ENCODE measurements around the gene PCA3. TPM values are rescaled to one million over a fixed set of nuclear protein-coding genes. Genes with fewer than 3 reads are reported as not detected.

PCA3 gene
- total and polyA plus RNA-seq, 2 of the 8 experiments (the other 6 are each of a cell fraction or from before 2014, with no cell fraction given), result not detected

DNA sequence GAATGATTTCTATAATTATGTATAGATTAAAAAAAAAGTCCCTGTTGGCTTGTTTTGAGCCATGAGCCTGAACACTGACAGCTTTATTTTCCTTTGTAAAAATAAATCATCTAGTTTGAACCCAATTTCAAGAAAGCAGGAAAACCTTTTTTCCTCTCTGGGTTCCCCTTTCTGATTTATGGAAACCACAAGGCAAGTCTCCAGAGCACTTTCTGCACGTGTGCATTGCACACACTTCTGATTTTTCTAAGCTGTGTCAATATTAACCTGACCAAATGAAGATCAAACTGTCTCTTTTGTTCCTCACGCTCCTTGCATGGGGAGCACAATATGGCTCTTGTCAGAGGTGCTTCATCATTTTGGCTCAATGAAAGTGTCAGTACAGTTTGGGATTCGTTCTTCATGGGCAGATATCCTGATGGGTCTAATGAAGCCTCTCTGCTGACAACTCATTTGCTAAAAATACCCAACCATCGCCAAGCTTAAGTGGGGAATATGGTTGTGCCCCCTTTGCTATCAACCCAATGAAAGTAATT, 39.2 kb upstream of the PCA3 start:
- Histone ChIP-seq H3K4me1 (replicated peaks in 1 of 4; ENCODE audit: control insufficient read depth in 3 of 4, insufficient read depth in 4 of 4, low read length in 3 of 4) (no peaks in the 10 kb centered on the region), H3K79me2 (ENCODE audit: control insufficient read depth in 1 of 2, insufficient read depth in 2 of 2, low read length in 2 of 2) (no peaks in the 10 kb centered on the region), H4K8ac (ENCODE audit: extremely low read depth, insufficient read depth, low read length) (no peak overlapping the region), H3K4me2 (ENCODE audit: insufficient read depth in 1 of 2, low read depth in 2 of 2, low read length in 2 of 2) (no peak overlapping the region), H3K14ac (ENCODE audit: insufficient read length) (no peak overlapping the region), H2AK5ac (ENCODE audit: low read depth, low read length) (no peak overlapping the region), H3K23me2 (ENCODE audit: low read depth, low read length) (no peaks in the 10 kb centered on the region), H4K20me1 (replicated peaks in 1 of 2; ENCODE audit: control insufficient read depth in 1 of 2, insufficient read depth in 2 of 2, low read length in 2 of 2) (no peaks in the 10 kb centered on the region), H4K91ac (replicated peaks; ENCODE audit: insufficient read length, low read length) (no peak overlapping the region), H3K27me3 (replicated peaks in 1 of 4; ENCODE audit: control insufficient read depth in 3 of 4, extremely low read depth in 1 of 4, insufficient read depth in 3 of 4, low read length in 3 of 4) (no peaks in the 10 kb centered on the region), H3K4ac (replicated peaks; ENCODE audit: insufficient read length, low read depth, low read length) (no peak overlapping the region), H2AFZ (ENCODE audit: low read length) (no peak overlapping the region), H2BK15ac (ENCODE audit: low read length) (no peak overlapping the region), H3K9ac (replicated peaks in 1 of 4; ENCODE audit: extremely low read depth in 1 of 4, low read depth in 3 of 4, low read length in 3 of 4) (no peak overlapping the region), H3K4me3 (ENCODE audit: extremely low read depth in 1 of 4, insufficient read depth in 2 of 4, low read depth in 3 of 4, low read length in 4 of 4) (no peak overlapping the region), H3K56ac (replicated peaks; ENCODE audit: insufficient read length, low read depth, low read length) (no peak overlapping the region), H4K5ac (ENCODE audit: insufficient read length, low read depth, low read length) (no peak overlapping the region), H3K9me3 (ENCODE audit: insufficient read depth in 2 of 2, low read depth in 1 of 2, low read length in 1 of 2) (no peaks in the 10 kb centered on the region), H2BK20ac (ENCODE audit: low read length) (no peak overlapping the region), H3K36me3 (ENCODE audit: control insufficient read depth in 2 of 4, insufficient read depth in 4 of 4, low read length in 3 of 4) (no peaks in the 10 kb centered on the region), H3K79me1 (ENCODE audit: low read depth, low read length) (no peaks in the 10 kb centered on the region), H2BK120ac (replicated peaks; ENCODE audit: low read depth, low read length) (no peak overlapping the region), H2BK5ac (ENCODE audit: low read depth, low read length) (no peak overlapping the region), H2BK12ac (ENCODE audit: low read depth, low read length) (no peak overlapping the region), H3K27ac (ENCODE audit: low read depth, low read length) (no peak overlapping the region), H3K23ac (ENCODE audit: insufficient read length) (no peak overlapping the region), H3K18ac (ENCODE audit: extremely low read depth, low read length) (no peak overlapping the region)
- FAIRE-seq (no peak), DNase-seq (ENCODE audit: low read depth in 1 of 2, low spot score in 2 of 2) (no peak)
- POLR2A ChIA-PET (ENCODE audit: partially characterized antibody), result no interaction called here
- WGBS, 2 experiments (ENCODE audit: extremely low coverage in 1 of 2, insufficient coverage in 1 of 2, insufficient read length in 1 of 2, insufficient replicate concordance in 2 of 2, low coverage in 1 of 2, low lambda C conversion rate in 2 of 2, missing lambda C conversion rate in 1 of 2), result 85% methylated on average over 4 of the region's 4 CpGs; no CpG with 5 or more reads in 1 of the 2 experiments
- CTCF ChIA-PET (ENCODE audit: partially characterized antibody), result interaction anchor here (0.7 to 1.4 kb wide), 2 partner anchors 95 to 272 kb away, joined by 3 read pairs; no protein-coding TSS in a partner anchor
- no peak for TF ChIP-seq HDAC6 (IDR thresholded peaks at IDR 0.05; ENCODE audit: low read depth, low read length)
- TF ChIP-seq SIX5 (IDR thresholded peaks at IDR 0.05; ENCODE audit: low read depth, low read length), result no peak

Data from H1 (cell line).